Lower leg skin (tissue), 4 donors: ENCODE data around the gene TTBK1. TPM values are rescaled to one million over a fixed set of nuclear protein-coding genes. Genes with fewer than 3 reads are reported as not detected.

Source experiments
- DNase-seq, 2 donors: peaks; one replicate each; pipeline ENCODE4 v3.0.0-alpha.2; 2019; ENCODE audit warnings: low spot score in 2 of 2
- H3K4me3 ChIP-seq: fragments of 200-600 bp; sonication (generic); 2 replicates; pipeline ENCODE4 v1.5.1; 2017; ENCODE audit warnings: mild to moderate bottlenecking, low read depth; ENCODE audit not compliant: poor library complexity, severe bottlenecking
- POLR2A ChIP-seq, 2 donors: fragments of 450-650 bp; IDR thresholded peaks; one replicate each; pipeline ENCODE4 v1.6.1; 2016 to 2017; ENCODE audit warnings: antibody characterized with exemption in 2 of 2, mild to moderate bottlenecking in 1 of 2, moderate library complexity in 1 of 2
- WGBS, 2 donors: methylation state at CpG; one replicate each; pipeline ENCODE4 v1.1.5; 2018; 5-methylcytosine and 5-hydroxymethylcytosine counted together
- intact Hi-C: fragments of 100-400 bp; cut with DNase I; formaldehyde crosslinking; loops from one replicate; pipeline ENCODE4 v1.15.0; 2023; ENCODE audit warnings: low total_unique reads
- total RNA-seq, 4 donors: library from RNA; depleted of rRNA; stranded (reverse); fragments of >200 nt; gene quantifications; one replicate each; pipeline ENCODE4 v1.1.0, GENCODE V29; 2016
- TF ChIP-seq, protein P1 (sequence below), 3 donors: fragments of 450-650 bp; IDR thresholded peaks; one replicate each; pipeline ENCODE4 v1.5.1; 2016; ENCODE audit warnings: antibody characterized with exemption in 3 of 3, mild to moderate bottlenecking in 3 of 3, moderate library complexity in 2 of 3

TTBK1 gene
- total RNA-seq, 4 donors from 2014 or later, result 0.08 TPM; not detected in 3

DNA sequence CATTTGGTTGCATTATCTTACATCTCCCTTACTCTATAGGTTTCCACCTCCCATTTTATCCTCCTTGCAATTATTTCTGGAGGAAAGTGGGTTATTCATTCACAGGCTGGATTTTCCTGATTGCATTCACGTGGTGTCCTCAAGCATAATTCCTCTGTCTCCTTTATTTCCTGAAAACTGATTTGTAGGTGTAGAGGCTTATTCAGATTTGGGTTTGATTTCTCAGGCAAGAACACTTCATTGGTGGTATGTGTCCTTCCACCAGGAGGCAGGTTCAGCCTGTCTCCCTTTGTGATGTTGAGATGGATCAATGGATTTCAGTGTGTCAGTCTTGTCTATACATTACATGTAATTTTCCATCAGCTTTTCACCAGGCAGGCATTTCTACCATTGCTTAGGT is 31.3 kb upstream of the TTBK1 start:
- intact Hi-C loops, result no loop called here
- no peak overlapping the region for H3K4me3 ChIP-seq
- DNase-seq, result no peak
- 70 to 79% methylated on average over 1 of the region's 1 CpG for WGBS, 2 donors
- TF ChIP-seq, protein P1, sequence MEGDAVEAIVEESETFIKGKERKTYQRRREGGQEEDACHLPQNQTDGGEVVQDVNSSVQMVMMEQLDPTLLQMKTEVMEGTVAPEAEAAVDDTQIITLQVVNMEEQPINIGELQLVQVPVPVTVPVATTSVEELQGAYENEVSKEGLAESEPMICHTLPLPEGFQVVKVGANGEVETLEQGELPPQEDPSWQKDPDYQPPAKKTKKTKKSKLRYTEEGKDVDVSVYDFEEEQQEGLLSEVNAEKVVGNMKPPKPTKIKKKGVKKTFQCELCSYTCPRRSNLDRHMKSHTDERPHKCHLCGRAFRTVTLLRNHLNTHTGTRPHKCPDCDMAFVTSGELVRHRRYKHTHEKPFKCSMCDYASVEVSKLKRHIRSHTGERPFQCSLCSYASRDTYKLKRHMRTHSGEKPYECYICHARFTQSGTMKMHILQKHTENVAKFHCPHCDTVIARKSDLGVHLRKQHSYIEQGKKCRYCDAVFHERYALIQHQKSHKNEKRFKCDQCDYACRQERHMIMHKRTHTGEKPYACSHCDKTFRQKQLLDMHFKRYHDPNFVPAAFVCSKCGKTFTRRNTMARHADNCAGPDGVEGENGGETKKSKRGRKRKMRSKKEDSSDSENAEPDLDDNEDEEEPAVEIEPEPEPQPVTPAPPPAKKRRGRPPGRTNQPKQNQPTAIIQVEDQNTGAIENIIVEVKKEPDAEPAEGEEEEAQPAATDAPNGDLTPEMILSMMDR (IDR thresholded peaks at IDR 0.05), result no peak
- no peak for TF ChIP-seq POLR2A (IDR thresholded peaks at IDR 0.05)

DNA sequence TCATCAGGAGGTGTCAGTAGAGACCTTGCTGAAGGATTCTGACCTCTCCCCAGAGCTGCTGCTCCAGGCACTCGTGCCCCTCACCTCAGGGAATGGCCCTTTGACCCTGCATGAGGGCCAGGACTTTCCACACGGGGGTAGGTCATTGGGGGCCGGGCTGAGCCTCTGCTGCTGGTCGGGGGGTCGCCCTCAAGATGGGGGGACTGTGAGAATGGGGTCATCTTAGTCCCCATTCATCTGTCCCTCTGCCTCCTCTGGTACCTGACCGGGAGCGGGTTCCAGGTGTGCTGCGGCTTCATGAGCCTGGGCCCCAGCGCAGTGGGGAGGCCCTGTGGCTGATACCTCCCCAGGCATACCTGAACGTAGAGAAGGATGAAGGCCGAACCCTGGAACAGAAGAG is 29.9 kb upstream of the TTBK1 start:
- H3K4me3 ChIP-seq, result no peak overlapping the region
- WGBS, 2 donors, result 86 to 90% methylated on average over 11 of the region's 11 CpGs
- intact Hi-C loops, result no loop called here
- DNase-seq, result no peak
- TF ChIP-seq POLR2A (IDR thresholded peaks at IDR 0.05), result no peak
- TF ChIP-seq, protein P1 (IDR thresholded peaks at IDR 0.05), result no peak

DNA sequence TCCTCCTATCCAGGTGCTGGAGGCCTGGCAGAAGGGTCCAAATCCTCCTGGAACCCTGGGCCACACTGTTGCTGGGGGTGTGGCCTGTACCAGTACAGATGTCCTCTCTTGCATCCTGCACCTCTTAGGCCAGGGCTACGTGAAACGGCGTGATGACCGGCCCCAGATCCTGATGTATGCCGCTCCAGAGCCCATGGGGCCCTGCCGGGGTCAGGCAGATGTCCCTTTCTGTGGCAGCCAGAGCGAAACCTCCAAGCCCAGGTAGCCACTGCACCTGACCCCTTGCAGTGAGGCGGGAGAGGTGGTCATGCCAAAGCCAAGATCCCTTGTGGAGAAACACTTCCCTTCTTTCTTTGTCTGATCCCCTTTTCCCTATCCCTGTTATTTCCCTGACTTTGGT is 28.2 kb upstream of the TTBK1 start:
- intact Hi-C loops, result no loop called here
- H3K4me3 ChIP-seq, result no peak overlapping the region
- WGBS, 2 donors, result 96 to 97% methylated on average over 8 of the region's 8 CpGs
- TF ChIP-seq POLR2A (IDR thresholded peaks at IDR 0.05), result no peak
- TF ChIP-seq, protein P1 (IDR thresholded peaks at IDR 0.05), result no peak
- DNase-seq, result no peak

DNA sequence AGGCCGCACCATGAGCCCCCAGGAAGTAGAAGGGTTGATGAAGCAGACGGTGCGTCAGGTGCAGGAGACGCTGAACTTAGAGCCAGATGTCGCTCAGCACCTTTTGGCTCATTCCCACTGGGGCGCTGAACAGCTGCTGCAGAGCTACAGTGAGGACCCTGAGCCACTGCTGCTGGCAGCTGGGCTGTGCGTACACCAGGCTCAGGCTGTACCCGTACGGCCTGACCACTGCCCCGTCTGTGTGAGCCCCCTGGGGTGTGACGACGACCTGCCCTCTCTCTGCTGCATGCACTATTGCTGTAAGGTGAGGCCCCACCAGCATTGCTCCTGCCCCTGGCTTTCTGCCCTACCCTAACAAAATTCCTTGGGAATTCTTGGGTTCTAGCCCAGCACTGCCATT is 27.1 kb upstream of the TTBK1 start:
- intact Hi-C loops, result no loop called here
- H3K4me3 ChIP-seq, result no peak overlapping the region
- DNase-seq, result no peak
- TF ChIP-seq POLR2A (IDR thresholded peaks at IDR 0.05), result no peak
- TF ChIP-seq, protein P1 (IDR thresholded peaks at IDR 0.05), result no peak
- 90% methylated on average over 7 to 12 of the region's 12 CpGs for WGBS, 2 donors

DNA sequence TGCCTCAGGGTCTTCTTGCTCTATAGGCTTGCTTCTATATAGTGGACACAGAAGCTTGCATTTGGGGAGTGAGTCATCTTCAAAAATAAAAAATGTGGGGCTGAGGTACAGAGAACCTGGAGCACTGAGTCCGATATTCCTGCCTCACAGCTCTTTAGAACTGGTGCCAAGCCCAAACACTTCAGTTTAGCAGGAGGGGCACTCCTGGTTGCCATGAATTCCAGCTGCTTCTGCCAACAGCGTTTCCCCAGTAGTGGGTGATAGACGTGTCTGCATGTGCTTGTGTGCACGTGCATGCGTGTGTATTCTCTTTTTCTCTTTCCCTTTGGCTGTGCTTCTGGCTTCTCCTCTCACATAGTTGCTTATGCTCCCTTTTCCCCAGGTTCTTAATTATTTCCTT is 25.9 kb upstream of the TTBK1 start:
- TF ChIP-seq, protein P1 (IDR thresholded peaks at IDR 0.05), result no peak
- TF ChIP-seq POLR2A (IDR thresholded peaks at IDR 0.05), result no peak
- no peak overlapping the region for H3K4me3 ChIP-seq
- WGBS, 2 donors, result 57 to 62% methylated on average over 5 of the region's 5 CpGs
- intact Hi-C loops, result no loop called here
- DNase-seq, result no peak

DNA sequence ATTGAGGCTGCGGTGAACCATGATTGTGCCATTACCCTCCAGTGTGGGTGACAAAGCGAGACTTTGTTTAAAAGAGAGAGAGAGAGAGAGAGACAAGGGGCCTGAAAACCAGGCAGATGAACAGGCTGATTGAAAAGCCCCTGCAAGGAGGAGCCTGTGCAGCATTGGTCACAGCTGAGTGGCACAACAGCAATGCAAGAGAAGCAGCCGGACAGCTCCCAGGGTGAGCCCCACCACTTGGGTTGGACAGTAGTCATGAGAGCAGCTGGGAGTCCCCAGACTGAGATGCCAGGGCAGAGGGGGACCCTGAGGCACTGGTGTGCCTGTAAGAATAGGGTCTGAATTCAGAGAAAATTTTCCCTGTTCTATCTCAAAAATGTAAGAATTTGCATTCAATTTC is 24.2 kb upstream of the TTBK1 start:
- intact Hi-C loops, result no loop called here
- 95 to 96% methylated on average over 3 of the region's 3 CpGs for WGBS, 2 donors
- H3K4me3 ChIP-seq, result no peak overlapping the region
- TF ChIP-seq, protein P1 (IDR thresholded peaks at IDR 0.05), result no peak
- no peak for TF ChIP-seq POLR2A (IDR thresholded peaks at IDR 0.05)
- no peak for DNase-seq
